ACHN (cell line): Measurements from ENCODE around the gene TMEM204.

Source experiments
- DNase-seq: peaks from one replicate; pipeline ENCODE4 v3.0.0-alpha.2; 2015
- in situ Hi-C: cut with HindIII; loops from 2 replicates; pipeline ENCODE4 v1.10.0; 2017; ENCODE audit warnings: low sequenced_read_pairs, low pct_ligation_motif_present, low pct_unique_long_range_greater_than_20kb

TMEM204 gene

GRCh38 chr16:1533443-1533951 is at the start of gene TMEM204:
Gene TMEM204, plus strand, starts transcription at chr16:1533666. Its CDS starts 610 bp downstream, at chr16:1534276.
- in situ Hi-C loops = no loop called here
- no peak for DNase-seq

- DNase-seq = no peak
- in situ Hi-C loops = loop anchor here (10.0 kb wide), 1 partner anchor 51 kb away; the partner anchor contains the start of gene PERCC1
Observed at GRCh38 chr16:1485847-1486496, 47.5 kb upstream of the TMEM204 start.

GRCh38 chr16:1486551-1487390 is 46.7 kb upstream of the TMEM204 start:
- DNase-seq = no peak
- in situ Hi-C loops = loop anchor here (10.0 kb wide), 1 partner anchor 52 kb away; the partner anchor contains the start of gene PERCC1

- no peak for DNase-seq
Observed at GRCh38 chr16:1487395-1488053, 45.9 kb upstream of the TMEM204 start.

GRCh38 chr16:1488054-1488601 is 45.3 kb upstream of the TMEM204 start:
- no peak for DNase-seq
- in situ Hi-C loops = loop anchor here (10.0 kb wide), 1 partner anchor 53 kb away; the partner anchor contains the start of gene PERCC1

More at GRCh38 chr16:1487395-1488053, 45.9 kb upstream of the TMEM204 start:
- in situ Hi-C loops = loop anchor here (10.0 kb wide), 1 partner anchor 53 kb away; the partner anchor contains the start of gene PERCC1

- DNase-seq = no peak
- in situ Hi-C loops = loop anchor here (10.0 kb wide), 1 partner anchor 54 kb away; the partner anchor contains the start of gene PERCC1
Observed at GRCh38 chr16:1488619-1489018, 44.8 kb upstream of the TMEM204 start, which contains the start of gene PTX4. Gene PTX4, minus strand, starts transcription at chr16:1488944. Its CDS starts 35 bp downstream, at chr16:1488909.

GRCh38 chr16:1489077-1489476 is 44.4 kb upstream of the TMEM204 start:
- no peak for DNase-seq
- in situ Hi-C loops = loop anchor here (10.0 kb wide), 1 partner anchor 54 kb away; the partner anchor contains the start of gene PERCC1

- in situ Hi-C loops = no loop called here
- no peak for DNase-seq
Observed at GRCh38 chr16:1491327-1491726, 42.1 kb upstream of the TMEM204 start.

- in situ Hi-C loops = no loop called here
- no peak for DNase-seq
Observed at GRCh38 chr16:1492082-1492922, 41.2 kb upstream of the TMEM204 start.

- peak; percentile 85 for DNase-seq
- in situ Hi-C loops = no loop called here
Observed at GRCh38 chr16:1492923-1493745, 40.3 kb upstream of the TMEM204 start, which contains the start of gene TELO2. Gene TELO2, plus strand, starts transcription at chr16:1493360. Its CDS starts 922 bp downstream, at chr16:1494282.

- peak; percentile 48 for DNase-seq
- in situ Hi-C loops = no loop called here
Observed at GRCh38 chr16:1493746-1494094, 39.7 kb upstream of the TMEM204 start.

- in situ Hi-C loops = no loop called here
- peak; percentile 40 for DNase-seq
Observed at GRCh38 chr16:1494129-1494640, 39.3 kb upstream of the TMEM204 start.

- in situ Hi-C loops = no loop called here
Observed at GRCh38 chr16:1494711-1495110, 38.8 kb upstream of the TMEM204 start.

GRCh38 chr16:1495211-1495888 is 38.1 kb upstream of the TMEM204 start:
- no peak for DNase-seq
- in situ Hi-C loops = no loop called here

More at GRCh38 chr16:1494711-1495110, 38.8 kb upstream of the TMEM204 start:
- DNase-seq = no peak

GRCh38 chr16:1495889-1496262 is 37.6 kb upstream of the TMEM204 start:
- DNase-seq = no peak
- in situ Hi-C loops = no loop called here

GRCh38 chr16:1496464-1496863 is 37.0 kb upstream of the TMEM204 start:
- in situ Hi-C loops = no loop called here
- DNase-seq = no peak
